Measurements from ENCODE around the gene FAM174C.
"Not testable (repeated sequence)": the region's sequence is repeated elsewhere in the genome, so short reads cannot be mapped to it uniquely, and the experiment has no call there.

The FAM174C gene

DNA sequence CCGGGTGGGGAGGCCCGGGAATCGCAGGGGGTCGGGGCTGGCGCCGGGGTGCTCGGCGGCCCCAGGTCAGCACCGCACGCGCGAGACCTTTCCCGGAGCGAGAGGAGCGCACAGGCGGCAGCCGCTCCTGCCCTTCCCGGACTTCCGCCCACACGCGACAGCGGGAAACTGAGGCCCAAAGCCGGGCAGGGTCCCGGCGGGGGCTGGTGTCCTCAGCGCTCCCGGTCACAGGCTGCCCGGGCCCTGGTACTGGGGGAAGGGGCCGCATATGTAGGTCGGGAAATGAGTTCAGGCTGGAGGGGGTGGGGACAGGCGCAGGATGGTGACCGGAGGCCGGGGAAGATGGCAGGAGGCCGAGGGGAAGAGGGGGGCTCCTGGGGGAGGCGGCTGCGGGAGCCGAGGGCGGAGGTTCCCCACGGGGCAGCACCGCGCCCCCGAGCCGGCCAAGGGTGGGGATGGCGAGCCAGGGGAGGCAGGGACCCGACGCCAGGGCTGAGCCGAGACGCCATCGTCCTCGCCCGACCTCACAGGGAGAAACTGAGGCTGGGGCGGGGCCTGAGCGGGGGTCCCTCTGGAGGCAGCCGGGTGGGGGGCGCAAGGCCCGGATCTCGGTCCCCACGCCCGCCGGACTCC is 38.2 kb upstream of the FAM174C start:
- DNase-seq (ENCODE audit: low spot score): no peak

DNA sequence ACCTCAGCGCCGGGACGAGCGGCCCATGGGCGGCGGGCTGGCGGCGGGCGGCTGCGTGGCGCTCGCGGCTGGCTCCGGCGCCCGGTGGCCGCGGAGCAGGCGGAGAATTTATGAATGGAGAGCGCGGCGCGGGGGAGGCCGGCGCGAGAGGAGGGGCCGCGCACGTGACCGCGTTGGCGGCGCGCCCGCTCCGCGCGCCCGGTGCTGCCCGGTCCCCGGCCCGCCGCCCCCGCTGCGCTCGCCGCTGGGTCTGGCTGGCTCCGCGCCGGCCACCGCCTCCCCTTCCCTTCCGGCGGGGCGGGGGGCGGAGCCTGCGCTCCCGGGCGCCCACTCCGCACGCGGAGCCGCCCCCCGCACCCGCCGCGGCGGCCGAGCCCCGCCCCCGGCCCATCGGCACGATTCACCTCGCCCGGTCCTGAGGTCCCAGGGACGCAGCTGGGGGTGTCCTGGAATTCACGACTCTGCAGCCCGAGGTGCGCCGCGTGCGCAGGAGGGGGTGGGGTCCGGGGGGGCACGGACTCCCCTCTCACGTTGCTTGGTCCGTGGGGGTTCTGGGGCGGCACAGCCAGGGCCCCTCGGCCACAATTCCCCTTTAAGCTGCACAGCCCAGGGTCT is 37.5 kb upstream of the FAM174C start, which contains the start of gene CBARP:
CBARP (minus strand) TSS at position 252 of the 615 bp plus-strand sequence. CDS start 1,905 bp downstream, outside the sequence.
- DNase-seq (ENCODE audit: low spot score): no peak

DNA sequence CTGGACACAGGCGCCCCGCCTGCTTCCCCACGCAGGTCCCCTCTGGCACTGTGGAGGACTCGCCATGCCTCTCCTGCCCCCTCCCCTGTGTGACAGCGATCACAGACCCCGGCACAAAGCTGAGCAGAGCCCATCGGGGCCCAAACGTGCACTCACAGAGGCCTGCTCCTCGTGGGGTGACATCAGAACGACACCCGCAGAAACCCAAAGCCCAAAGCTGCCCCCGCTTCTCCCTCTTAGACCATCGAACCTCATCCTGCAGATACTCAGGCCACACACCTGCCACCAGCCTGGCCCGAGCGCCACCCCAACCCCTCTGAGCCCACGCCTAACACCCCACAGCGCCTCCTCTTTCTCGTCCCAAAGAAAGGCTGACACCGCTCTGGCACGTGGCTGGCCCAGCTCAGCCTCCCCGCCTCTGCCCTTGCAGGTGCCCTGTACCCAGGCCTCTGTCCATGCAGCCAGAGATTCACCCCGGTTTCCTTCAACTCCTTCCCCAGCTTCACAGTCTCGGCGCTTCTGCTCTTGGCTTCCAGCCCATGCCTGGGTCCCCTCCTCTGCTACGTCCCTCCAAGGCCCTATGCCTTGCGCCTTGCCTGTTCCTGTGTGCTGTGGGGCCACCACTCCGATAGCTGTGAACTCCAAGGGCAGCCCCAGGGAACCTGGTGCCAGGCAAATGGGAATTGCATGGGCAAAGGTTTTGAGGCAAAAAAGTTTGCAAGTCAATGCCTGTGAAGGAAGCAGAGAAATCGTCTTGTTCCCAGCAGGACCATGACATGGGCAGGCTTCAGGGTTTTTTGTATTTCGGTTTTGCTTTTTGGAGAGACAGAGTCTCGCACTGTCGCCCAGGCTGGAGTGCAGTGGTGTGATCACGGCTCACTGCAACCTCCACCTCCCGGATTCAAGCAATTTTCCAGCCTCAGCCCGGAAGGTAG is 36.7 kb upstream of the FAM174C start:
- no peak for DNase-seq (ENCODE audit: low spot score)

DNA sequence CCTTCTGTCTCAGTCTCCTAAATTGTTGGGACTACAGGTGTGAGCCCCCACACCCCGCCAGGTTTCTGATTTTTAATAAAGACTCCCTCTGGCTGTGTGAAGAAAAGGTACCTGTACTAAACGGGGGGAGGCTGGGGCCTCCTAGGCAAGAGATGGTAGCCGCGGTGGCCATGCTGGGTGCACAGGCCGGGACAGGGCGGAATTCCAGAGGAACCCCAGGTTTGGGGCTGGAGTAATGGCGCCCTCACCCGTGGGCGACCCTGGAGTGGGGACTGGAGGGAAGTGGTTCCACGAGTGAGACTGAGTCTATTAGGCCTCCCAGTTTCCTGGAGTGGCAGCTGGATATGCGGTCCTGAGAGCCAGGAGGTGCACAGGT is 35.9 kb upstream of the FAM174C start:
- no peak for DNase-seq (ENCODE audit: low spot score)

DNA sequence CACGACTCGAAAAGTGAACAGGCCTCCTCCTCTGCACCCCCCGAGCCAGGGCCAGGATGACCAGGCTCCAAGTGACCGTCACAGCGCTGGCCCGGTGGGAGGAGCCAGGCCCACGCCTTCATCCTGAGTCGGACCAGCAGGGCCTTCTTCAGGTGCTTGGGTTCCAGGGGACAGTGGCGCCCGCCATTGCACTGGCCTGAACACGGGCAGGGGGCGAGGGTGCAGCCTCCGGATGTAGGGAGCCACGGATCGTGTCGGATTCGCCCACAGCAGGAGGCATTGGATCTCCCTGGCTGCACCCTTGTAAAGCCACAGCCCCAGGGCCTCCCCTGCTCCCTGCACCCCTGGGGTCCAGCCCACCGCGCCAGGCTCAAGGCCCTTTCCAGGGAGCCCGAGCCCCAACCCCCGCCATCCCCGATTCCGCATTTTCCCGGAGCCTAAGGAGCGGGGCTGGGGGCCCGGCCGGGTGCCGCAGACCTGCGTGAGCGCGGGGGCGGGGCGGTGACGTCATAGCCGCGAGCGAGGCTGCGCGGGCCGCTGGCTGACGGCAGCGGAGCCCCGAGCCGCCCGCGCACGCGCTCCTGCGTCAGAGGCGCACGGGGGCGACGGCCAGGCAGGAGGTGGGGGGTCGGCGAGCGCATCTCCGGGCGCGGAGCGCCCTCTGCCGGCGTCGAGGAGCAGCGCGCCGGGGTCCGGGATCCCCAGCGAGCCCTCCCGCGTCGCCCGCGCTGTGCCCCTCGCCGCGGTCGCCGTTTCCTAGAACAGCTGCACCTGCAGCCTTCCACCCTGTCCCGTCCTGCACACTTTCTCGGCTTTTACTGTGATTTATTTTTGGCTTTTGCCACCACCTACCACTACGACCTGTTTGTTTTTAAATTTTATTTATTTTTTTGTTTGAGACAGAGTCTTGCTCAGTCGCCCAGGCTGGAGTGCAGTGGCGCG is 35.3 kb upstream of the FAM174C start:
- DNase-seq (ENCODE audit: low spot score): peak; percentile 88

DNA sequence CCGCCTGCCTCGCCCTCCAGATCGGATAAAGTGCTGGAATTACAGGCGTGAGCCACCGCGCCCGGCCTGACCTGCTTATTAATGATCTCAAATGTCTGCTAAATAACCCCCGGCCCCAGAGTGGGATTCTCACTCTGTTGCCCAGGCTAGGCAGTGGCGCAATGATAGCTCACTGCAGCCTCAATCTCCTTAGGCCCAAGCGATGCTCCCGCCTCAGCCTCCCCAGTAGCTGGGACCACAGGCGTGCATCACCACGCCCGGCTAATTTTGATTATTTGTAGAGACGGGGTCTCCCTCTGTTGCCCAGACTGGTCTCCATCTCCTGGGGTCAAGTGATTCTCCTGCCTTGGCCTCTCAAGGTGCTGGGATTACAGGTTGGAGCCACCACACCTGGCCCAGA is 34.4 kb upstream of the FAM174C start:
- no peak for DNase-seq (ENCODE audit: low spot score)

DNA sequence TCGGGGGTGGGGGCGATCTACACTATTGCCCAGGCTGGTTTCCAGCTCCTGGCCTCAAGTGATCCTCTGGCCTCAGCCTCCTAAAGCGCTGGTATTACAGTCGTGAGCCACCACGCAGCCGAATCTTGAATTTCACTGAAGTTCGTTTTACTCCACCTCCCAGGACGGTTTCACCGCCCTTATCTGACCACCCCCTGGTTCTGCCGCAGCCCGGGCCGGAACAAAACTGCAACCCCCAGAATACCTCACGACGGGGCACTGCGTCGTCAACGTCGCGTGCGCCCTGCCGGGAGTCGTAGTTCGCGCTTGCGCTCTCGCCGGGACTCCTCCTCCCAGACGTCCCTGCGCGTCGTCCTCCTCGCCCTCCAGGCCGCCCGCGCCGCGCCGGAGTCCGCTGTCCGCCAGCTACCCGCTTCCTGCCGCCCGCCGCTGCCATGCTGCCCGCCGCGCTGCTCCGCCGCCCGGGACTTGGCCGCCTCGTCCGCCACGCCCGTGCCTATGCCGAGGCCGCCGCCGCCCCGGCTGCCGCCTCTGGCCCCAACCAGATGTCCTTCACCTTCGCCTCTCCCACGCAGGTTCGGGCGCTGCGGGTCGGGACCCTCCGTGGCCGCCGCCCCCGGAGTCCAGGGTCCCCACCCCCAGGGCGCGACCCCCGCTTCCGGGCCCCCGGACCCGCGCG is 33.8 kb upstream of the FAM174C start, which contains the start of gene ATP5F1D:
ATP5F1D (plus strand) TSS at position 335 of the 679 bp plus-strand sequence; CDS start at position 435, 100 bp downstream.
- DNase-seq (ENCODE audit: low spot score): peak; percentile 93

DNA sequence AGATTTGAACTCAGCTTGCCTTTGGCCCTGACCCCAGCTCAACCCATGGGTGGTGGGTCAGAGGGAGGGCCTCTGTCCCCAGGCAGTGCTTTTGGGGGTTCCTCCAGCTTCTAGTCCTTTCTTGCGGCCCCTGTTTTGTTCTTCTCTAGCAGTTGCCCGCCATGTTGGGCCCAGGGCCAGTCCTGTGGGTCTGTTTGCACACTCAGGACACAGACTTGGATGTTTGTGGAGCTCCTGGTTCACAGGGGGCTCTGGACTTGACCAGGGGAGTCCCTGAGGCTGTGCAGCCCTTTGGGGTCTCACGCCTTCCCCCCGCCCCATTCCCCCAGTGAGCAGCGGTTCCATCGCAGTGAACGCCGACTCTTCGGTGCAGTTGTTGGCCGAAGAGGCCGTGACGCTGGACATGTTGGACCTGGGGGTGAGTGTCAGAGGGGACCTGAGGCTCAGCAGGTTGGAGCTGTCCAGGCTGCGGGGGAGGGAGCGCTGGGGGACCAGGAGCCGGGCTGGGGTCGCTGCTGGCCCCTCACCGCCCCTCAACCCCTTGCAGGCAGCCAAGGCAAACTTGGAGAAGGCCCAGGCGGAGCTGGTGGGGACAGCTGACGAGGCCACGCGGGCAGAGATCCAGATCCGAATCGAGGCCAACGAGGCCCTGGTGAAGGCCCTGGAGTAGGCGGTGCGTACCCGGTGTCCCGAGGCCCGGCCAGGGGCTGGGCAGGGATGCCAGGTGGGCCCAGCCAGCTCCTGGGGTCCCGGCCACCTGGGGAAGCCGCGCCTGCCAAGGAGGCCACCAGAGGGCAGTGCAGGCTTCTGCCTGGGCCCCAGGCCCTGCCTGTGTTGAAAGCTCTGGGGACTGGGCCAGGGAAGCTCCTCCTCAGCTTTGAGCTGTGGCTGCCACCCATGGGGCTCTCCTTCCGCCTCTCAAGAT is 31.3 kb upstream of the FAM174C start:
- peak; percentile 81 for DNase-seq (ENCODE audit: low spot score)

DNA sequence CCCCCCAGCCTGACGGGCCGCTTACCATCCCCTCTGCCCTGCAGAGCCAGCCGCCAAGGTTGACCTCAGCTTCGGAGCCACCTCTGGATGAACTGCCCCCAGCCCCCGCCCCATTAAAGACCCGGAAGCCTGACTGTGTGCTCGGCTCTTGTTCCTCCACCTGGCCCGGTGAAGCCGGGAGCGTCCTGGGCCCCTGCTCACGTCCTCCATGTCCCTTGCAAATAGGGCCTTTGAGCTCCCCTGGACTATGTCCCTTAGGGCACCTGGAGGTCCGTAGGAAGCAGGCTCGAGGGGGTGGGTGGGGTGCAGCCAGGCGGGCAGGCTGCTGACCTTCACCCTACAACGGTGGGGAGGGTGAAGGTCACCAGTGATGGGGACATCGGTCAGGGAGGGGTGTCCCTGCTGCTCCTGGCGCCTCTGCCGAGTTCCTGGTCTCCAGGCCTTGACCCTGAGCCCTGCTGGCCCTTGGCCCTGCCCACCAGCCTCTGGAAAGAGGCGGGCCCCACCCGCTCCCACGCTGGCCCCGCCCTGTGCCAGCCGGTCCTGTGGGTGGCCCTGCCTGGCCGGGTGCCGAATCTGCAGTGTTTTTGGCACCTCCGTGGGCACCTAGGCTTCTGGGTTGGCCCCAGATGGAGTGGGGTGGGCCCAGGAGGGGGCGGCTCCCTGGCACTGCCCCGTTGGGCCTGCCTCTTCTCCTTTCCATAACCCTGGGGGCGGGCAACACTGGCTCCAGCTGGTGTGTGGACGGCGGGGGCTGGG is 30.5 kb upstream of the FAM174C start:
- no peak for DNase-seq (ENCODE audit: low spot score)

DNA sequence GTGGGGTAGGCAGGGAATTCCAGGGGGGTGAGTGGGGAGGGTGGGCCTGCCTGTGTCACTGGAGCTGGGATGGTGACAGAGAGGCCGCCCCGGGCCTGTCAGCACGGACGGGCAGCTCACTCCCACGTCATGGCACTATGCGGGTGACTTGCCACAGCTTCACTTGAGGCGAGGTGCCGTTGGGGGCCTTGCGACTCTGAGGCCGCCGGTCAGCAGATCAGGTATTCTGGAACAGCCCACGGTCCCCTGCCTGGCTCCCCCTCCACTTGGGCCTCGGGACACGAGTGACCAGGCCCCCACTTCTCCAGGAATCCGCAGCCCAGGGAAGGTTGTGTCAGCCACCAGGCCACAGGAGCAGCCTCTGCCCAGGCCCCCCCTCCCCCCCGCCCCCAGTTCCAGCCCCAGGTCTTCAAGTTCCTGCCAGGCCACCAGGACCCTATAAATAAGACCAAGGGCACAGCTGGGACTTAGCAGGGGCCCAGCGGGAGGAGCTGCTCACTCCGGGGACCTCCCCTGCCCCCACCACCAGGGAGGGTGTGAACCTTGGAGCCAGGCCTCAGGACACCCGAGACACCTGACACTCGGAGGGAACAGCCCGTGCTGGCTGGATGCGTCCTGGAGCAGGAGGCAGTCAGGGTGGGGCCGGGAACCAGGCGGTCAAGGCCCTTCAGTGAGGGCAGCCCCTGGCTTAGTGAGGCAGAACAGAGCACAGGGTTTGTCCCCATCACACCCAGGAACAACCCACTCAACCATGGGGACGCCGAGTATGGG is 29.7 kb upstream of the FAM174C start:
- no peak for DNase-seq (ENCODE audit: low spot score)

DNA sequence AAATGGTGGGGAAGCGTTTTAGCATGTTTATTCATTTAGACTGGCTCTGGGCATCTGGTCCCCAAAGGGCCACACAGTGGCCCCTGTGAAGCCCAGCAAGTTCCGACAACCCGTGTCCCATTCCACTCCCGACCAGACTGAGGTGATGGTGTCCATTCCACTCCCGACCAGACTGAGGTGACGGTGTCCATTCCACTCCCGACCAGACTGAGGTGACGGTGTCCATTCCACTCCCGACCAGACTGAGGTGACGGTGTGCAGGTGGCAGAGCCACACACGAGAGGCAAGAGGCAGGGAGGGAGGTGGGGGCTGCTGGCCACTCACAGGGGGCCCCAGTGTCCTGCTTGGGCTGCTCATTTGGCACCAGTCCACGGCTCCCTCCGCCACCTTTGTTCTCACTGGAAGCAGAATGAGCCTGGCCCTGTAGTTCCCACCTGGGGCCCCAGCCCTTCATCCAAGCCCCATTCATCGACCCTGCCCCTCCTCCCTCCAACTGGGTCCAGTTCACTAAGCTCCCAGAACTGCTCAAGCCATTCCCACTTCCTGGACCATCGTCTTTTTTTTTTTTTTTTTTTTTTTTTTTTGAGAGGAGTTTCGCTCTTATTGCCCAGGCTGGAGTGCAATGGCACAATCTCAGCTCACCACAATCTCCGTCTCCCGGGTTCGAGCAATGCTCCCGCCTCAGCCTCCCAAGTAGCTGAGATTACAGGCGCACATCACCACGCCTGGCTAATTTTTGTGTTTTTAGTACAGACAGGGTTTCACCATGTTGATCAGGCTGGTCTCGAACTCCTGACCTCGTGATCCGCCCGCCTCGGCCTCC is 28.9 kb upstream of the FAM174C start:
- not testable (repeated sequence) for DNase-seq (ENCODE audit: low spot score)

DNA sequence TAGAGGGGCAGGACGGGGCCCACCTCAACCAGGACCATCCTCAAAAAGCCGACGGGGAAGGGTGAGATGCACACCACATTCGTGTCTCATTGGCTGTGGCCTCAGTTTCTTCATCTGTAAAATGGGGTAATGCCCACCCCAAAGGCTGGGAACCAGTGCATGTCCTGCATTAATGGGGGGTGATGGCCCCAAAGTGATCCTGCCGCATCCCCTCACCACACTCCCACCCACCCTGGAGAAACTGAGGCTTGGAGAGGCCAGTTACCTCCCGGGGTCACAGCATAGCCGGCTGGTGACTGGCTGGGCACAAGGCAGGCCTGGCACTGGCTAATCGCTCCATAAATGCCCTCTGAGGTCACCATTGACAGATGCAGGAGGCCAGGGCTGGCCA is 27.6 kb upstream of the FAM174C start:
- DNase-seq (ENCODE audit: low spot score): no peak

DNA sequence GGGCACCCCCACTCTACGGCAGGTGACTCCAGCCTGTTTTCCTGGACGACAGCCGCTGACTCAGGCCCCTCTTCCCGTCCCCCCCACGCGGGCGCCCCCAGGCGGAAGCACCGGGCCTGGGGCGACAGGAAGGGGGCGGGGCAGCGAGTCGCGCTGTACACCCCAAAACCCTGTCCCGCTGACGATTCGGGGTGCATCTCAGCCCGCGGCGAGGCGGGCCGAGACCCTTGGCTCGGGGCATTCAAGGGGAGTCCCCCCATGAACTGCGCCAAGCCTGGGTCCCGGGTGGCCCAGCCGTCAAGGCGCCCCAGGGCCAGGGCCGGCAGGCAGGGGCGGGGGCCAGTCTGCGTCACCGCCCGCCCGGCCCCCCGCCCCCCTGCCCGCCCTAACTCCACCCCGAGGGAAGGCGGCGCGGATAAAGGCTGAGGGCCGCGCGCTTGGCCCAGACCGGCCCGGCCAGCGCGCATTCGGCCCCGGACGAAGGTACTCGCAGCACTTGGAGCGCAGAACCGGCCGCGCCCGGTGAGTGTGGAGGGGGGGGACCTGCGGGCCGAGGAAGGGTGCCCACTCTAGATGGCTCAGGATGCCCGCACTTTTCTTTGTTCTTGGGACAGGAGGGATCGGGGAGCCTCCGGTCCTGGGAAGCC is 27.1 kb upstream of the FAM174C start, which contains the start of gene MIDN:
MIDN (plus strand) TSS at position 445 of the 647 bp plus-strand sequence. CDS start 1,714 bp downstream, outside the sequence.
- peak; percentile 76 for DNase-seq (ENCODE audit: low spot score)

DNA sequence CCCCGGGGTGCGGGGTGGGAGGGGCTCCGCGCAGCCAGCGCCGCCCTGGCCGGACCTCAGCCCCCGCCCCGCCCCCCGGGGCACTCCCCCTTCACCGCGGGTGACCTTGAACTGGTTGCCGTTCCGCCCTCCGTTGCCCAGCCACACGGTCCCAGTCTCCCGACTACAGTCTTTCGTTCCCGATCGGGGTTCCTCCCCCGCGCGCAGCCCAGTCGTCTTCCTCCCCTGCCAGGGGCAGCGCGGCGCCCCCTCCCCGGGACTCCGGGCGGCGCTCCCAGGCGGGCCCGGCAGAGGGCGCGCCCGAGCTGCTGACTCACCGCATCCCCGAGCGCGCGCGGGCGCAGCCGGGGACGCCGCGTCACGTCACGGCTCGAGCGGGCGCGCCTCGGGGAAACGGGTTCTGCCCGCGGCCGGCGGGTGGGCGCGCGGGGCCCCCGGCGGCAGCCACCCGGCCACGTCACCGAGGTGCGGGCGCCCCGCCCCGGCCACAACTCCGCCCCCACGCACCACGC is 26.5 kb upstream of the FAM174C start:
- peak; percentile 79 for DNase-seq (ENCODE audit: low spot score)

DNA sequence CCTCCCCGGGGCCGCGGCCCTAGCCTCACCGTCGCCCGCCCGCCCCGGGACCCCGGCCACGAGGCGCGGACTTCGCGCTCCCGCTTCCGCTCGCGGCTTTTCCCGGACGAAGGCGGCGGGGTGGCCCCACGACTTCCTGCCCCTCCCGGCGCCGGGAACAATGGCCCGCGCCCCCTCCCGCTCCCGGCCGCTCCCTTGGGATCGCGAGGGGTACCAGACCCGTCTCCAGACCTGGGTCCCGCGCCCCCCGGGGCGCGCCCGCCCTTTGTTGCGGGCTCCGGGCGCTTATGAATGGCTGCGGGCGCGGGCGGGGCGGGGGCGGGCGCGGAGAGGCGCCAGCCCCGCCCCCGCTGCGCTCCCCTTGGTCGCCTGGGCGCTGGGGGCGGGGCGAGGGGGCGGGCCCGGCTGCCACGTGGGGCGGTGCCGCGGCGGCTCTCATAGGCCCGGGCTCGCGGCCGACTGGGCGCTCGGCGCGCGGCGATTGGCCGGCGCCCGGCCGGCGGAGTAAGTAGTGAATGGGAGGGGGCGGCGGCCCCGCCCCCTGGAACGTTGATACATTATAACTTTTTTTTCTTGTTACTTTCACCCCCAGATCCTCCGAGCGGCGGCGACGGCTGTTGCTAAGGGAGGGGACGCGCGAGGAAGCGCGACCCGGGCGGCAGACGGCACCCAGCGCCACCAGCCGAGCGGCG is 25.9 kb upstream of the FAM174C start:
- DNase-seq (ENCODE audit: low spot score): peak; percentile 93

Data from SK-N-DZ (cell line).